ENCODE data around the gene ASS1. TPM values are rescaled to one million over a fixed set of nuclear protein-coding genes. Genes with fewer than 3 reads are reported as not detected.

ASS1 gene
- total RNA-seq, 1 experiment from 2014 or later = 255 TPM

GRCh38 chr9:130430232-130430631 is 14.5 kb upstream of the ASS1 start:
- Histone ChIP-seq H3K36me3 (ENCODE audit: low read depth) (no peaks in the 10 kb centered on the region), H3K4me1 (replicated peaks; ENCODE audit: insufficient read depth) (peaks cover 11% of the 10 kb centered on the region; the same call in 1 of the 2 replicates), H3K27ac (no peak overlapping the region), H3F3A (ENCODE audit: insufficient read depth, low read depth) (no peaks in the 10 kb centered on the region), H3K4me2 (no peak overlapping the region), H2AFZ (no peak overlapping the region), H3K27me3 (ENCODE audit: insufficient read depth, low read depth) (no peaks in the 10 kb centered on the region), H4K20me1 (ENCODE audit: insufficient read depth) (no peaks in the 10 kb centered on the region), H3K4me3 (no peak overlapping the region), H3K9me2 (ENCODE audit: insufficient read depth) (no peaks in the 10 kb centered on the region), H3K79me2 (ENCODE audit: low read depth) (no peaks in the 10 kb centered on the region), H3K9me3 (ENCODE audit: insufficient read depth, low read depth) (no peaks in the 10 kb centered on the region; the same call in 1 of the 2 replicates)
- intact Hi-C loops (cut with micrococcal nuclease; ENCODE audit: unreplicated experiment) = no loop called here
- ChIA-PET POLR2A (ENCODE audit: unreplicated experiment) (no interaction called here), CTCF (no interaction called here)
- DNase-seq = no peak
- no TSS peak for BruUV-seq (replicated peaks)
- no peak for TF ChIP-seq EZH2 (IDR thresholded peaks at IDR 0.05; ENCODE audit: low read depth)
- no peak for TF ChIP-seq CTCF (conservative IDR thresholded peaks at IDR 0.05)

- Histone ChIP-seq H3K4me1 (replicated peaks; ENCODE audit: insufficient read depth) (peaks cover 11% of the 10 kb centered on the region; the same call in 1 of the 2 replicates), H4K20me1 (ENCODE audit: insufficient read depth) (no peaks in the 10 kb centered on the region), H3K4me2 (no peak overlapping the region), H3K27ac (no peak overlapping the region), H2AFZ (no peak overlapping the region), H3K4me3 (no peak overlapping the region), H3K27me3 (ENCODE audit: insufficient read depth, low read depth) (no peaks in the 10 kb centered on the region), H3K79me2 (ENCODE audit: low read depth) (no peaks in the 10 kb centered on the region), H3F3A (ENCODE audit: insufficient read depth, low read depth) (no peaks in the 10 kb centered on the region), H3K36me3 (ENCODE audit: low read depth) (no peaks in the 10 kb centered on the region), H3K9me2 (ENCODE audit: insufficient read depth) (no peaks in the 10 kb centered on the region), H3K9me3 (ENCODE audit: insufficient read depth, low read depth) (no peaks in the 10 kb centered on the region; the same call in 1 of the 2 replicates)
- CTCF ChIA-PET = no interaction called here
- BruUV-seq (replicated peaks) = no TSS peak
- DNase-seq = no peak
- no peak for TF ChIP-seq CTCF (conservative IDR thresholded peaks at IDR 0.05)
- TF ChIP-seq EZH2 (IDR thresholded peaks at IDR 0.05; ENCODE audit: low read depth) = no peak
- intact Hi-C loops (cut with micrococcal nuclease; ENCODE audit: unreplicated experiment) = no loop called here
- POLR2A ChIA-PET (ENCODE audit: unreplicated experiment) = no interaction called here
Measured at GRCh38 chr9:130430734-130431535, 13.8 kb upstream of the ASS1 start.

GRCh38 chr9:130431536-130432303 is 13.0 kb upstream of the ASS1 start:
- TF ChIP-seq CTCF (conservative IDR thresholded peaks at IDR 0.05) = no peak
- no peak for TF ChIP-seq EZH2 (IDR thresholded peaks at IDR 0.05; ENCODE audit: low read depth)
- H3K27me3 ChIP-seq (ENCODE audit: insufficient read depth, low read depth) = no peaks in the 10 kb centered on the region
- H3K4me2 ChIP-seq = no peak overlapping the region
- no peaks in the 10 kb centered on the region for H4K20me1 ChIP-seq (ENCODE audit: insufficient read depth)
- H3K4me1 ChIP-seq (replicated peaks; ENCODE audit: insufficient read depth) = peaks cover 7% of the 10 kb centered on the region; the same call in 1 of the 2 replicates
- H3K9me2 ChIP-seq (ENCODE audit: insufficient read depth) = no peaks in the 10 kb centered on the region
- POLR2A ChIA-PET (ENCODE audit: unreplicated experiment) = no interaction called here
- CTCF ChIA-PET = no interaction called here
- no peaks in the 10 kb centered on the region for H3K36me3 ChIP-seq (ENCODE audit: low read depth)
- H3F3A ChIP-seq (ENCODE audit: insufficient read depth, low read depth) = no peaks in the 10 kb centered on the region; the same call in 1 of the 2 replicates
- BruUV-seq (replicated peaks) = no TSS peak
- no peaks in the 10 kb centered on the region; the same call in 1 of the 2 replicates for H3K9me3 ChIP-seq (ENCODE audit: insufficient read depth, low read depth)
- intact Hi-C loops (cut with micrococcal nuclease; ENCODE audit: unreplicated experiment) = no loop called here
- no peak overlapping the region for H2AFZ ChIP-seq
- H3K27ac ChIP-seq = no peak overlapping the region
- DNase-seq = no peak
- H3K4me3 ChIP-seq = no peak overlapping the region
- no peaks in the 10 kb centered on the region for H3K79me2 ChIP-seq (ENCODE audit: low read depth)

Measured in PC-9 (cell line).